ENCODE results near the gene EXOC6. TPM values are rescaled to one million over a fixed set of nuclear protein-coding genes. Genes with fewer than 3 reads are reported as not detected.

Gene EXOC6
- total and polyA plus RNA-seq, 10 of the 15 experiments (the other 5 are each of a cell fraction or from before 2014, with no cell fraction given): 7.6 to 53.8 (median 13.3) TPM

GRCh38 chr10:93098816-93099215 is 250.5 kb downstream of the EXOC6 start:
- ChIA-PET CTCF (no interaction called here), RAD21 (ENCODE audit: unreplicated experiment) (no interaction called here), SMC1A (ENCODE audit: uncharacterized antibody, unreplicated experiment) (no interaction called here), POLR2A (no interaction called here)
- no peaks in the 10 kb centered on the region for H4K20me1 ChIP-seq (ENCODE audit: control insufficient read depth, insufficient read depth)
- no peak overlapping the region for H3K27ac ChIP-seq (ENCODE audit: control insufficient read depth, insufficient read depth)
- no peak overlapping the region for H3K4me3 ChIP-seq
- BruUV-seq (replicated peaks): no TSS peak
- H3K27me3 ChIP-seq (replicated peaks in 1 of 2; ENCODE audit: control insufficient read depth in 2 of 2, insufficient read depth in 2 of 2, low read length in 1 of 2): no peaks in the 10 kb centered on the region
- intact Hi-C loops (cut with micrococcal nuclease; ENCODE audit: unreplicated experiment): no loop called here
- H3K36me3 ChIP-seq (ENCODE audit: control insufficient read depth in 2 of 2, insufficient read depth in 2 of 2, low read length in 1 of 2): no peaks in the 10 kb centered on the region
- no peak overlapping the region for H3K9ac ChIP-seq (ENCODE audit: control insufficient read depth, insufficient read depth, low read length)
- no peaks in the 10 kb centered on the region for H3K9me3 ChIP-seq (replicated peaks; ENCODE audit: control insufficient read depth, insufficient read depth, low read length)
- no peak overlapping the region for H3K4me2 ChIP-seq (ENCODE audit: control insufficient read depth, insufficient read depth)
- ATAC-seq: no peak
- in situ Hi-C loops (cut with MboI): no loop called here
- WGBS (ENCODE audit: insufficient coverage, insufficient replicate concordance, low lambda C conversion rate, missing lambda C conversion rate): 0% methylated on average over 3 of the region's 3 CpGs
- no peaks in the 10 kb centered on the region for H3K79me2 ChIP-seq (ENCODE audit: control insufficient read depth, insufficient read depth, low read length)
- no peak for DNase-seq (ENCODE audit: low read depth, low spot score)
- FAIRE-seq: no peak
- H2AFZ ChIP-seq (ENCODE audit: control insufficient read depth, low read depth, low read length): no peak overlapping the region
- H3K4me1 ChIP-seq (ENCODE audit: control insufficient read depth, insufficient read depth, low read length): no peaks in the 10 kb centered on the region
- TF ChIP-seq RFX5 (IDR thresholded peaks at IDR 0.05; ENCODE audit: low read depth, low read length) (no peak), POLR2A (IDR thresholded peaks at IDR 0.05; ENCODE audit: low read depth, low read length) (no peak), PAX8 (IDR thresholded peaks at IDR 0.05) (no peak), MYB (IDR thresholded peaks at IDR 0.05; ENCODE audit: borderline replicate concordance, low read depth, low read length) (no peak), ATF3 (IDR thresholded peaks at IDR 0.05; ENCODE audit: borderline replicate concordance, extremely low read depth, low read depth, low read length) (no peak), TCF7 (IDR thresholded peaks at IDR 0.05; ENCODE audit: borderline replicate concordance) (no peak), PML (IDR thresholded peaks at IDR 0.05; ENCODE audit: low read length) (no peak), TAF1 (IDR thresholded peaks at IDR 0.05; ENCODE audit: borderline replicate concordance, low read depth, low read length) (no peak), ZBTB4 (CRISPR knock-in tag; IDR thresholded peaks at IDR 0.05) (no peak), JUND (IDR thresholded peaks at IDR 0.05; ENCODE audit: low read depth, low read length) (no peak)
- TF ChIP-seq, protein P1, sequence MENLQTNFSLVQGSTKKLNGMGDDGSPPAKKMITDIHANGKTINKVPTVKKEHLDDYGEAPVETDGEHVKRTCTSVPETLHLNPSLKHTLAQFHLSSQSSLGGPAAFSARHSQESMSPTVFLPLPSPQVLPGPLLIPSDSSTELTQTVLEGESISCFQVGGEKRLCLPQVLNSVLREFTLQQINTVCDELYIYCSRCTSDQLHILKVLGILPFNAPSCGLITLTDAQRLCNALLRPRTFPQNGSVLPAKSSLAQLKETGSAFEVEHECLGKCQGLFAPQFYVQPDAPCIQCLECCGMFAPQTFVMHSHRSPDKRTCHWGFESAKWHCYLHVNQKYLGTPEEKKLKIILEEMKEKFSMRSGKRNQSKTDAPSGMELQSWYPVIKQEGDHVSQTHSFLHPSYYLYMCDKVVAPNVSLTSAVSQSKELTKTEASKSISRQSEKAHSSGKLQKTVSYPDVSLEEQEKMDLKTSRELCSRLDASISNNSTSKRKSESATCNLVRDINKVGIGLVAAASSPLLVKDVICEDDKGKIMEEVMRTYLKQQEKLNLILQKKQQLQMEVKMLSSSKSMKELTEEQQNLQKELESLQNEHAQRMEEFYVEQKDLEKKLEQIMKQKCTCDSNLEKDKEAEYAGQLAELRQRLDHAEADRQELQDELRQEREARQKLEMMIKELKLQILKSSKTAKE (IDR thresholded peaks at IDR 0.05; ENCODE audit: low read depth, poor library complexity, severe bottlenecking): no peak
- TF ChIP-seq, protein P2, sequence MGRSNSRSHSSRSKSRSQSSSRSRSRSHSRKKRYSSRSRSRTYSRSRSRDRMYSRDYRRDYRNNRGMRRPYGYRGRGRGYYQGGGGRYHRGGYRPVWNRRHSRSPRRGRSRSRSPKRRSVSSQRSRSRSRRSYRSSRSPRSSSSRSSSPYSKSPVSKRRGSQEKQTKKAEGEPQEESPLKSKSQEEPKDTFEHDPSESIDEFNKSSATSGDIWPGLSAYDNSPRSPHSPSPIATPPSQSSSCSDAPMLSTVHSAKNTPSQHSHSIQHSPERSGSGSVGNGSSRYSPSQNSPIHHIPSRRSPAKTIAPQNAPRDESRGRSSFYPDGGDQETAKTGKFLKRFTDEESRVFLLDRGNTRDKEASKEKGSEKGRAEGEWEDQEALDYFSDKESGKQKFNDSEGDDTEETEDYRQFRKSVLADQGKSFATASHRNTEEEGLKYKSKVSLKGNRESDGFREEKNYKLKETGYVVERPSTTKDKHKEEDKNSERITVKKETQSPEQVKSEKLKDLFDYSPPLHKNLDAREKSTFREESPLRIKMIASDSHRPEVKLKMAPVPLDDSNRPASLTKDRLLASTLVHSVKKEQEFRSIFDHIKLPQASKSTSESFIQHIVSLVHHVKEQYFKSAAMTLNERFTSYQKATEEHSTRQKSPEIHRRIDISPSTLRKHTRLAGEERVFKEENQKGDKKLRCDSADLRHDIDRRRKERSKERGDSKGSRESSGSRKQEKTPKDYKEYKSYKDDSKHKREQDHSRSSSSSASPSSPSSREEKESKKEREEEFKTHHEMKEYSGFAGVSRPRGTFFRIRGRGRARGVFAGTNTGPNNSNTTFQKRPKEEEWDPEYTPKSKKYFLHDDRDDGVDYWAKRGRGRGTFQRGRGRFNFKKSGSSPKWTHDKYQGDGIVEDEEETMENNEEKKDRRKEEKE (IDR thresholded peaks at IDR 0.05): no peak
- TF ChIP-seq, protein P3, sequence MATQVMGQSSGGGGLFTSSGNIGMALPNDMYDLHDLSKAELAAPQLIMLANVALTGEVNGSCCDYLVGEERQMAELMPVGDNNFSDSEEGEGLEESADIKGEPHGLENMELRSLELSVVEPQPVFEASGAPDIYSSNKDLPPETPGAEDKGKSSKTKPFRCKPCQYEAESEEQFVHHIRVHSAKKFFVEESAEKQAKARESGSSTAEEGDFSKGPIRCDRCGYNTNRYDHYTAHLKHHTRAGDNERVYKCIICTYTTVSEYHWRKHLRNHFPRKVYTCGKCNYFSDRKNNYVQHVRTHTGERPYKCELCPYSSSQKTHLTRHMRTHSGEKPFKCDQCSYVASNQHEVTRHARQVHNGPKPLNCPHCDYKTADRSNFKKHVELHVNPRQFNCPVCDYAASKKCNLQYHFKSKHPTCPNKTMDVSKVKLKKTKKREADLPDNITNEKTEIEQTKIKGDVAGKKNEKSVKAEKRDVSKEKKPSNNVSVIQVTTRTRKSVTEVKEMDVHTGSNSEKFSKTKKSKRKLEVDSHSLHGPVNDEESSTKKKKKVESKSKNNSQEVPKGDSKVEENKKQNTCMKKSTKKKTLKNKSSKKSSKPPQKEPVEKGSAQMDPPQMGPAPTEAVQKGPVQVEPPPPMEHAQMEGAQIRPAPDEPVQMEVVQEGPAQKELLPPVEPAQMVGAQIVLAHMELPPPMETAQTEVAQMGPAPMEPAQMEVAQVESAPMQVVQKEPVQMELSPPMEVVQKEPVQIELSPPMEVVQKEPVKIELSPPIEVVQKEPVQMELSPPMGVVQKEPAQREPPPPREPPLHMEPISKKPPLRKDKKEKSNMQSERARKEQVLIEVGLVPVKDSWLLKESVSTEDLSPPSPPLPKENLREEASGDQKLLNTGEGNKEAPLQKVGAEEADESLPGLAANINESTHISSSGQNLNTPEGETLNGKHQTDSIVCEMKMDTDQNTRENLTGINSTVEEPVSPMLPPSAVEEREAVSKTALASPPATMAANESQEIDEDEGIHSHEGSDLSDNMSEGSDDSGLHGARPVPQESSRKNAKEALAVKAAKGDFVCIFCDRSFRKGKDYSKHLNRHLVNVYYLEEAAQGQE (IDR thresholded peaks at IDR 0.05; ENCODE audit: low read depth, low read length): no peak
